HepG2 (cell line): Measurements from ENCODE around the gene NYAP1. TPM values are rescaled to one million over a fixed set of nuclear protein-coding genes. Genes with fewer than 3 reads are reported as not detected.

ENCODE experiments used
- ATAC-seq: fragments of 200-7000 bp; cut with Tn5 transposase; 3 replicates; pipeline ENCODE4 v1.9.1; 2020; ENCODE audit warnings: mild to moderate bottlenecking, moderate library complexity
- BruUV-seq: library from RNA; stranded (reverse); fragments of 400-500 nt; replicated peaks from 2 replicates; lab custom pipeline; 2021; lab: Mats Ljungman, UMichigan
- CTCF ChIA-PET: fragments of 300-600 bp; formaldehyde crosslinking; extraction: SDS; loops from one replicate; lab custom pipeline; 2021; ENCODE audit warnings: low total read pairs, inconsistent platforms, low intra/inter-chr PET ratio; lab: Yijun Ruan, JAX
- POLR2A ChIA-PET: fragments of 350-600 bp; sonication (Branson Sonifier 250); formaldehyde crosslinking; loops from one replicate; lab custom pipeline; 2020; ENCODE audit warnings: antibody characterized with exemption, inconsistent platforms; lab: Yijun Ruan, JAX
- DNase-seq: peaks from one replicate; pipeline ENCODE4 v3.0.0-alpha.2; 2015; ENCODE audit warnings: low spot score
- FAIRE-seq: peaks from 3 replicates; lab custom pipeline; 2011; peaks lifted over from hg19 to GRCh38; lab: Jason Lieb, UNC
- H2AFZ ChIP-seq: one replicate; pipeline ENCODE4 v1.6.1; 2011; ENCODE audit warnings: low read length, inconsistent platforms
- H3K27ac ChIP-seq: fragments of 300-600 bp; 3 replicates; pipeline ENCODE4 v1.8.0; 2011; ENCODE audit warnings: mixed run types, mild to moderate bottlenecking, mixed read lengths, low read length, inconsistent platforms; ENCODE audit not compliant: insufficient read depth; ENCODE audit errors: extremely low read length
- H3K27me3 ChIP-seq, 2 experiments: fragments of 200-600 bp in 1 of 2; 2 replicates in 1 of 2; 3 replicates in 1 of 2; pipeline versions ENCODE4 v1.6.0 to v1.8.0; 2011; ENCODE audit warnings: low read length in 2 of 2, mild to moderate bottlenecking in 2 of 2, moderate library complexity in 2 of 2, inconsistent platforms in 1 of 2; ENCODE audit not compliant: insufficient read depth in 2 of 2, control insufficient read depth in 1 of 2
- H3K36me3 ChIP-seq, 2 experiments: fragments of 200-600 bp in 1 of 2; replicated peaks in 1 of 2; 2 replicates in 1 of 2; 3 replicates in 1 of 2; pipeline versions ENCODE4 v1.5.1 to v1.8.0; 2011; ENCODE audit warnings: low read length in 2 of 2, inconsistent platforms in 1 of 2; ENCODE audit not compliant: insufficient read depth in 2 of 2, control insufficient read depth in 1 of 2
- H3K4me1 ChIP-seq: 2 replicates; pipeline ENCODE4 v1.5.1; 2012; ENCODE audit warnings: low read length, inconsistent platforms; ENCODE audit not compliant: insufficient read depth
- H3K4me2 ChIP-seq: 2 replicates; pipeline ENCODE4 v1.6.0; 2011; ENCODE audit warnings: low read depth, low read length, inconsistent platforms
- H3K4me3 ChIP-seq, 3 experiments: fragments of 200-600 bp in 1 of 3; sonication (generic), shearing (Covaris generic) in 1 of 3; replicated peaks in 1 of 3; 2 replicates each; pipeline ENCODE4 v1.5.1; 2011 to 2016; ENCODE audit warnings: low read length in 3 of 3, inconsistent platforms in 2 of 3, low read depth in 2 of 3, mild to moderate bottlenecking in 2 of 3, control low read depth in 1 of 3, mixed read lengths in 1 of 3; ENCODE audit not compliant: insufficient read depth in 1 of 3
- H3K79me2 ChIP-seq: one replicate; pipeline ENCODE4 v1.6.1; 2011; ENCODE audit warnings: low read length, inconsistent platforms; ENCODE audit not compliant: insufficient read depth
- H3K9ac ChIP-seq: 2 replicates; pipeline ENCODE4 v1.6.0; 2011; ENCODE audit warnings: mild to moderate bottlenecking, low read depth, low read length, inconsistent platforms; ENCODE audit not compliant: insufficient read depth
- H3K9me3 ChIP-seq: 2 replicates; pipeline ENCODE4 v1.5.1; 2012; ENCODE audit warnings: mild to moderate bottlenecking, low read length
- H4K20me1 ChIP-seq: 2 replicates; pipeline ENCODE4 v1.6.0; 2011; ENCODE audit warnings: inconsistent platforms, mild to moderate bottlenecking, low read length, moderate library complexity; ENCODE audit not compliant: insufficient read depth
- MTF1 ChIP-seq: sonication (generic); formaldehyde crosslinking; IDR thresholded peaks from 2 replicates; pipeline ENCODE4 v1.5.0; 2020; ENCODE audit warnings: missing genetic modification reagents
- NFIB ChIP-seq: sonication (generic); formaldehyde crosslinking; IDR thresholded peaks from 2 replicates; pipeline ENCODE4 v1.9.0; 2021; ENCODE audit warnings: missing genetic modification reagents, mild to moderate bottlenecking, borderline replicate concordance
- PCBP1 ChIP-seq: fragments of 200-400 bp; formaldehyde crosslinking; IDR thresholded peaks from 2 replicates; pipeline ENCODE4 v1.6.1; 2017; ENCODE audit warnings: mild to moderate bottlenecking, low read depth, low read length, borderline replicate concordance
- RFX5 ChIP-seq: IDR thresholded peaks from 2 replicates; pipeline ENCODE4 v1.6.1; 2011; ENCODE audit warnings: low read depth, low read length, improper control_type of control experiment
- USF2 ChIP-seq, 2 experiments: sonication (generic) in 1 of 2; formaldehyde crosslinking in 1 of 2; IDR thresholded peaks; 2 replicates each; pipeline versions ENCODE4 v1.5.1 to v1.6.1; 2011 to 2020; ENCODE audit warnings: borderline replicate concordance in 1 of 2, low read depth in 1 of 2, low read length in 1 of 2, mild to moderate bottlenecking in 1 of 2, missing genetic modification reagents in 1 of 2, moderate library complexity in 1 of 2
- ZNF263 ChIP-seq: sonication (generic); formaldehyde crosslinking; IDR thresholded peaks from 2 replicates; pipeline ENCODE4 v1.4.0; 2020; ENCODE audit warnings: missing genetic modification reagents
- WGBS: methylation state at CpG from one replicate; pipeline ENCODE4 v1.1.6; 2017; ENCODE audit warnings: low lambda C conversion rate; 5-methylcytosine and 5-hydroxymethylcytosine counted together
- in situ Hi-C: cut with HindIII; loops from 2 replicates; pipeline ENCODE4 v1.10.0; 2017; ENCODE audit warnings: low pct_unique_long_range_greater_than_20kb; ENCODE audit not compliant: extremely low pct_ligation_motif_present
- intact Hi-C: fragments of 100-400 bp; cut with micrococcal nuclease; formaldehyde crosslinking; loops from one replicate; pipeline ENCODE4 v1.10.0; 2022; ENCODE audit not compliant: unreplicated experiment
- polyA plus RNA-seq, 8 experiments: library from polyadenylated mRNA; depleted of rRNA in 3 of 8; stranded (reverse) in 7 of 8; unstranded in 1 of 8; fragments of >200 nt; fragmentation: Illumina TruSeq in 4 of 8; extraction: Trizol in 4 of 8; gene quantifications; 2 replicates each; pipeline versions ENCODE4 v1.2.1 to v1.2.3, GENCODE V29; 2011 to 2016; ENCODE audit warnings: low read depth in 4 of 8, missing spikeins in 1 of 8, mixed read lengths in 1 of 8; ENCODE audit not compliant: insufficient read depth in 1 of 8
- total RNA-seq, 5 experiments: library from RNA; depleted of rRNA; stranded (reverse); fragments of >200 nt; fragmentation: Illumina TruSeq; extraction: Trizol; gene quantifications; 2 replicates each; pipeline ENCODE4 v1.2.3, GENCODE V29; 2016; ENCODE audit warnings: low read depth in 1 of 5
- TF ChIP-seq, protein P1 (sequence below): sonication (generic); formaldehyde crosslinking; IDR thresholded peaks from 2 replicates; pipeline ENCODE4 v1.4.0; 2020; ENCODE audit warnings: mild to moderate bottlenecking, low read depth, missing genetic modification reagents

The NYAP1 gene
- total and polyA plus RNA-seq, 2 of the 13 experiments (the other 11 are each of a cell fraction or from before 2014, with no cell fraction given): 0.15 to 0.46 TPM

DNA sequence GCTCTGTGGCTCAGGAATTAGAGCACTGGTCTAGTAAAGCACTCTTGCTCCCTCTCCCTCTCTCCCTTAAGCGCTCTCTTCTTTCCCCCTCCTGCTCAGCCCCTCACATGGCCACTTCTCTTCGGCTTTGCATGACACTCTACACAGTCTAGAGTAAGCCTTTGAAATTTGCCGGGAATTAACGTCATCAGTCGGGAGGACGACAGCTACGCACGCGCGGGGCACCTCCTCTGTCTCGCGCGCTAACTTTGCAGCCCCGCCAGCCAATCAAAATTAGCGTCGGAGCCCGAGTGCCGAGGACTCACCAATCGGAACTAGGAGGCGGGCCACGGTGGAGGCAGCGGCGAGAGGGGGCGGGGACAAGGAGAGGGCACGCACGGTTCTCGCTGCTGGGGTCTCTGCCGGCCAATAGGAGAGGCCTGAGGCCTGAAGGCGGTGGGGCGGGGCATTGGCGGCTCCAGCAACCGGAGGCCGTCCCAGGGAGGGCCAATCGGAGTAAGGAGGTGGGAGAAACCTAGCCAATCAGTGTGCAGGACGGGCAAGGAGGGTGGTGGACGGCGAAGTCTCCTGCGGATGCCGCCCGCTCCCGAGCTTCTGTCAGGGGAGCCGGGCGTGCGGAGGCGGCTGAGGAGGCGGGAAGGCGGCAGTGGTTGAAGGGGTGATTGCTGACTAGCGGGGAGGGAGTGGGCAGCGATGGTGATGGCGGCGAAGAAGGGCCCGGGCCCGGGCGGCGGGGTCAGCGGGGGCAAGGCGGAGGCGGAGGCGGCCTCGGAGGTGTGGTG is 55.1 kb downstream of the NYAP1 start, which contains the start of gene AGFG2 (continued):
- no peak for TF ChIP-seq NFIB (CRISPR knock-in tag)
- no peak for TF ChIP-seq ZNF263 (CRISPR knock-in tag)
- TF ChIP-seq PCBP1: no peak
- no peak for TF ChIP-seq RFX5

DNA sequence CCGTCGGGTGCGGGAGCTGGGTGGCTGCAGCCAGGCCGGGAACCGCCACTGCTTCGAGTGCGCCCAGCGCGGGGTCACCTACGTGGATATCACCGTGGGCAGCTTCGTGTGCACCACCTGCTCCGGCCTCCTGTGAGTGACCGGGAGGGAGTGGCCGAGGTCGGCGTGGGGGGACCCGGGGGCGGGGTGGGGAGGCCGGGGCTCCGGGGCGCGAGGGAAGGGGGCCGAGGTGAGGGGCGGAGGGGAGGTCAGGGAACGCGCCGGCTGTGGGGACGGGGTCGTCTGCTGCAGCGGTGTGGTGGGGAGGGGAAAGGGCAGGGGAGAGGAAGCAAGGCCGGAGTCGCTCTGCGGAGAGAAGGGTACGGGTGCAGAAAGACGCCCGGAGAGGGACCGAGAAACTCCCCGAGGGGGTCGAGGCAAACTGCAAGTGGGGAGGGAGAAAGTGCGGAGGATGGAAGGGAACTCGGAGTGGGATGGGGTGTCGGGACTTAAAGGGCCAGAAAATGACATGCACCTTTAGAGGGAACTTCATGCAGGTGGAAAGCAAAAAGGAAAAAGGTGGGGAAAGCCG is 55.8 kb downstream of the NYAP1 start:
- Histone ChIP-seq H3K4me2 (peak overlapping the region; percentile 86), H3K27ac (peak overlapping the region; percentile 96), H3K4me1 (peaks cover 55% of the 10 kb centered on the region), H3K27me3 (no peaks in the 10 kb centered on the region; a peak in 1 of 5 replicates), H3K9ac (peak overlapping the region; percentile 94), H3K36me3 (no peaks in the 10 kb centered on the region; a peak in 2 of 5 replicates), H3K79me2 (peaks cover 46% of the 10 kb centered on the region), H4K20me1 (no peaks in the 10 kb centered on the region), H3K4me3 (peak overlapping the region; percentile 93 to 98 (median 96)), H2AFZ (no peak overlapping the region), H3K9me3 (no peaks in the 10 kb centered on the region)
- ATAC-seq: no peak; the same call in 2 of the 3 replicates
- CTCF ChIA-PET: no interaction called here
- FAIRE-seq: no peak
- BruUV-seq: no TSS peak
- DNase-seq: no peak
- POLR2A ChIA-PET: interaction anchor here (0.6 to 2.4 kb wide), 14 partner anchors 9 to 350 kb away, joined by 3 to 19 read pairs (median 6); partner anchors contain the start of genes FBXO24, LRCH4, MEPCE and TSC22D4
- intact Hi-C loops: loop anchor here (2.0 kb wide), 2 partner anchors 19 to 37 kb away; no protein-coding TSS in a partner anchor
- in situ Hi-C loops: no loop called here
- WGBS: 2% methylated on average over 41 of the region's 44 CpGs
- TF ChIP-seq, protein P1, sequence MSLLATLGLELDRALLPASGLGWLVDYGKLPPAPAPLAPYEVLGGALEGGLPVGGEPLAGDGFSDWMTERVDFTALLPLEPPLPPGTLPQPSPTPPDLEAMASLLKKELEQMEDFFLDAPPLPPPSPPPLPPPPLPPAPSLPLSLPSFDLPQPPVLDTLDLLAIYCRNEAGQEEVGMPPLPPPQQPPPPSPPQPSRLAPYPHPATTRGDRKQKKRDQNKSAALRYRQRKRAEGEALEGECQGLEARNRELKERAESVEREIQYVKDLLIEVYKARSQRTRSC (CRISPR knock-in tag): 0 out of 2 replicates have a peak, but pooled peaks have one; percentile 16
- TF ChIP-seq MTF1 (CRISPR knock-in tag): no peak
- TF ChIP-seq USF2 (IDR thresholded peaks at IDR 0.05; ENCODE audit: low read depth, low read length): no peak
- peak; percentile 17; the same call in 1 of the 2 replicates for TF ChIP-seq USF2 (CRISPR knock-in tag; IDR thresholded peaks at IDR 0.05; ENCODE audit: borderline replicate concordance)
